ENCODE results near the gene LRFN4.
"Not testable (repeated sequence)": the region's sequence is repeated elsewhere in the genome, so short reads cannot be mapped to it uniquely, and the experiment has no call there.

LRFN4 gene

DNA sequence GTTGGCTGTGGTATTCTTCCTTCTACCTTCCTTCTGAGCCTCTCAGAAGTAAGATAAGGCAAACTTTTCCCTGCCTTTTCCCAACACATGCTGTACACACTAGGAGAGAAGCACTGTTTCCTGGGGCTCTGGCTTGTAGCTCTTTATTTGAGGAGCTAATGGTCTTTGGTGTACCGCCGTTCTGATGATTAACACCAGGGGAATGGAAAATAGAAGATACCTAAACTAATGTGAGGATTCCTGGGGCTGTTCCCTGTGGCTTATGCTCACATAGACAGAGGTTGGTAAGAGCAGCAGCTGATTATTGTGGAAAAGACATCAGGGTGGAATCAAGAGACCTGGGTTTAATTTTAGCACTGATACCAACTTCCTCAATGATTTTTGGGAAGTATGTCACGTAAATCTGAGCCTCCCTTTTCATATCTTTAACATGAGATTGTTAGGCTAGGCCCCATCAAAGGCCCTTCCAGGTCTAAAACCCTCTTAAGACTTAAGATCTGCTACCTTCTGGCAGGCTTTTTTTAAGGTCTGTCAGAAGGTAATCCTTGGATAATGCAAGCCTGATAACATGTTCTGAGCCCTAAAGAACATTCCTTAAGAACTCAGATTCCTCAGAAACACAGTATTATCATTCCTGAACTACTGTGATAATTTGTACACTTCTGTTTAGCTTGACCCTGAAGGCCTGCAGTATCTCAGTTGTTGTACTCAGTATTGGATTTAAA is 38.5 kb upstream of the LRFN4 start:
- TF ChIP-seq, protein P1, sequence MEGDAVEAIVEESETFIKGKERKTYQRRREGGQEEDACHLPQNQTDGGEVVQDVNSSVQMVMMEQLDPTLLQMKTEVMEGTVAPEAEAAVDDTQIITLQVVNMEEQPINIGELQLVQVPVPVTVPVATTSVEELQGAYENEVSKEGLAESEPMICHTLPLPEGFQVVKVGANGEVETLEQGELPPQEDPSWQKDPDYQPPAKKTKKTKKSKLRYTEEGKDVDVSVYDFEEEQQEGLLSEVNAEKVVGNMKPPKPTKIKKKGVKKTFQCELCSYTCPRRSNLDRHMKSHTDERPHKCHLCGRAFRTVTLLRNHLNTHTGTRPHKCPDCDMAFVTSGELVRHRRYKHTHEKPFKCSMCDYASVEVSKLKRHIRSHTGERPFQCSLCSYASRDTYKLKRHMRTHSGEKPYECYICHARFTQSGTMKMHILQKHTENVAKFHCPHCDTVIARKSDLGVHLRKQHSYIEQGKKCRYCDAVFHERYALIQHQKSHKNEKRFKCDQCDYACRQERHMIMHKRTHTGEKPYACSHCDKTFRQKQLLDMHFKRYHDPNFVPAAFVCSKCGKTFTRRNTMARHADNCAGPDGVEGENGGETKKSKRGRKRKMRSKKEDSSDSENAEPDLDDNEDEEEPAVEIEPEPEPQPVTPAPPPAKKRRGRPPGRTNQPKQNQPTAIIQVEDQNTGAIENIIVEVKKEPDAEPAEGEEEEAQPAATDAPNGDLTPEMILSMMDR (IDR thresholded peaks at IDR 0.05) = no peak
- no peak overlapping the region for H3K27ac ChIP-seq
- H3K27me3 ChIP-seq = no peaks in the 10 kb centered on the region
- no peaks in the 10 kb centered on the region for H3K36me3 ChIP-seq
- no peak overlapping the region for H3K4me3 ChIP-seq (ENCODE audit: low read depth in 1 of 2, low read length in 1 of 2)
- H3K9me3 ChIP-seq = no peaks in the 10 kb centered on the region
- no peaks in the 10 kb centered on the region for H3K4me1 ChIP-seq (ENCODE audit: control insufficient read depth in 1 of 2, insufficient read depth in 1 of 2, low read depth in 1 of 2, low read length in 1 of 2)

DNA sequence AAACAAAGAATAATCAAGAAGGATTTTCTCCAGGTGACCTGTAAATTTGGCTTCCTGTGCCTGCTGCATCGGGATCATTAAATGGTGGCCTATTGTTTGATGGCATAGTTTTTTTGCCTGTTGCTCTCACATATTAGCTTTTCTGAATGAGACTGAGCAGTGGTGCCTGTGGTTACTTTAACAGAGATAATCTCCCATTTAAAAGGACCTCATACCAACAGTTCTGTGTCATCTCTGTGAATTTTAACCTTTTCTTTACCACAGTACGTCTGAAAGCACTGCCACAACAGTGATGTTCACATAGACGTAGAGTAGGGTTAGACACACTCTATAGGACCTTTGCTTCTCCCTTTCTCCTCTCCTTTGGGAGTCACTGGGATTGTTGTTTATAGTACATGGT is 36.5 kb upstream of the LRFN4 start:
- no peaks in the 10 kb centered on the region for H3K36me3 ChIP-seq
- no peak overlapping the region for H3K27ac ChIP-seq
- H3K9me3 ChIP-seq = no peaks in the 10 kb centered on the region
- H3K4me3 ChIP-seq (ENCODE audit: low read depth in 1 of 2, low read length in 1 of 2) = no peak overlapping the region
- no peaks in the 10 kb centered on the region for H3K27me3 ChIP-seq
- H3K4me1 ChIP-seq (ENCODE audit: control insufficient read depth in 1 of 2, insufficient read depth in 1 of 2, low read depth in 1 of 2, low read length in 1 of 2) = no peaks in the 10 kb centered on the region
- TF ChIP-seq, protein P1 (IDR thresholded peaks at IDR 0.05) = no peak

DNA sequence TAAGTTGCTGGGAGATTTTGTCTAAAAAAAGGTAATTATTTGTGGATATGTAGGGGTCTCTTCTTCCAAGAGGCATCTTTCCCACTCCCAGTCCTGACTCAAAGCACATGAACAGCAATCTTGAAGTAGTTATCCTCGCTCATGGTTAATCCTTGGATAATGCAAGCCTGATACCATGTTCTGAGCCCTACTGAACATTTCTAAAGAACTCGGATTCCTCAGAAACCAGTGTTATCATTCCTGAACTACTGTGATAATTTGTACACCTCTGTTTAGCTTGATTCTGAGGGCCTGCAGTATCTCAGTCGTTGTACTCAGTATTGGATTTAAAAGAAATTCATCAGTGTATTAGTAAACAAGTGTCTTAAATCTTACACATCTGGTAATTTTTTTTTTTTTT is 36.0 kb upstream of the LRFN4 start:
- Histone ChIP-seq H3K36me3 (no peaks in the 10 kb centered on the region), H3K9me3 (no peaks in the 10 kb centered on the region), H3K27ac (no peak overlapping the region), H3K4me3 (ENCODE audit: low read depth in 1 of 2, low read length in 1 of 2) (no peak overlapping the region), H3K27me3 (no peaks in the 10 kb centered on the region), H3K4me1 (ENCODE audit: control insufficient read depth in 1 of 2, insufficient read depth in 1 of 2, low read depth in 1 of 2, low read length in 1 of 2) (no peaks in the 10 kb centered on the region)
- TF ChIP-seq, protein P1 (IDR thresholded peaks at IDR 0.05) = no peak

DNA sequence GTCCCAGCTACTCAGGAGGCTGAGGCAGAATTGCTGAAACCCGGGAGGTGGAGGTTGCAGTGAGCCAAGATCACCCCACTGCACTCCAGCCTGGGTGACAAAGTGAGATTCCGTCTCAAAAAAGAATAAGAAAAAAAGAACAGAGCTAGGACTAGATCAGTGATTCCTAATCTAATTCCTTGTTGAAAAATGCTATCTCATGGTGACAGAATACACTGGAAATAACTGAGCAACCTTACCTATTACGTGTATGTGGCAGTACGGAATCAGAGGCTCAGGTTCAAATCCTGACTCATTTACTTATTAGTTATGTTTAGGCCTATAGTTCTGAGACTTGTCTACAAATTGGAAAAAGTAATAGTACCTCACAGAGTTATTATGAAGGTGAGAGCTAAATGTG is 33.2 kb upstream of the LRFN4 start:
- TF ChIP-seq, protein P1 (IDR thresholded peaks at IDR 0.05) = no peak
- Histone ChIP-seq H3K4me3 (ENCODE audit: low read depth in 1 of 2, low read length in 1 of 2) (no peak overlapping the region), H3K36me3 (no peaks in the 10 kb centered on the region), H3K27ac (no peak overlapping the region), H3K4me1 (ENCODE audit: control insufficient read depth in 1 of 2, insufficient read depth in 1 of 2, low read depth in 1 of 2, low read length in 1 of 2) (no peaks in the 10 kb centered on the region), H3K9me3 (no peaks in the 10 kb centered on the region), H3K27me3 (no peaks in the 10 kb centered on the region)

DNA sequence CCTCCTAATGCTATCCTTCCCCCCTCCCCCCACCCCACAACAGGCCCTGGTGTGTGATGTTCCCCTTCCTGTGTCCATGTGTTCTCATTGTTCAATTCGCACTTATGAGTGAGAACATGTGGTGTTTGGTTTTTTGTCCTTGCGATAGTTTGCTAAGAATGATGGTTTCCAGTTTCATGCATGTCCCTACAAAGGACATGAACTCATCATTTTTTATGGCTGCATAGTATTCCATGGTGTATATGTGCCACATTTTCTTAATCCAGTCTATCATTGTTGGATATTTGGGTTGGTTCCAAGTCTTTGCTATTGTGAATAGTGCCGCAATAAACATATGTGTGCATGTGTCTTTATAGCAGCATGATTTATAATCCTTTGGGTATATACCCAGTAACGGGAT is 32.3 kb upstream of the LRFN4 start:
- H3K4me1 ChIP-seq (ENCODE audit: control insufficient read depth in 1 of 2, insufficient read depth in 1 of 2, low read depth in 1 of 2, low read length in 1 of 2); H3K9me3 ChIP-seq; H3K4me3 ChIP-seq (ENCODE audit: low read depth in 1 of 2, low read length in 1 of 2); H3K27me3 ChIP-seq; H3K36me3 ChIP-seq; H3K27ac ChIP-seq: not testable (repeated sequence)

DNA sequence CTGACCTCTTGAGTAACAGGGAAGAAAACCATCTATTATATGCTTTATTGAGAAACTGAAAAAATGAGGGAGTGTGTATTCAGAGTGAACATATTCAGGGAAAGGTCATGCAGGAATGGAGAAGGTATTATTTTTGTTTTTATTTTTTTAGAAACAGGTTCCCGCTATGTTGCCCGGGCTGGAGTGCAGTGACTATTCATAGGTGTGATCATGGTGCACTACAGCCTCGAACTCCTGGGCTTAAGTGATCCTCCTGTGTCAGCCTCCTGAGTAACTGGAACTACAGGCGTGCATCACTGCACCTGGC is 22.4 kb upstream of the LRFN4 start:
- H3K27me3 ChIP-seq = no peaks in the 10 kb centered on the region
- H3K4me3 ChIP-seq (ENCODE audit: low read depth in 1 of 2, low read length in 1 of 2) = no peak overlapping the region
- peaks cover 0 to 3% of the 10 kb centered on the region in 2 experiments for H3K4me1 ChIP-seq (ENCODE audit: control insufficient read depth in 1 of 2, insufficient read depth in 1 of 2, low read depth in 1 of 2, low read length in 1 of 2)
- no peak overlapping the region for H3K27ac ChIP-seq
- no peaks in the 10 kb centered on the region for H3K9me3 ChIP-seq
- H3K36me3 ChIP-seq = peaks cover 17% of the 10 kb centered on the region
- TF ChIP-seq, protein P1 (IDR thresholded peaks at IDR 0.05) = no peak
